T-helper 17 cell (primary cell): ENCODE data around the gene SATB1. TPM values are rescaled to one million over a fixed set of nuclear protein-coding genes. Genes with fewer than 3 reads are reported as not detected.
"Not testable (repeated sequence)": the region's sequence is repeated elsewhere in the genome, so short reads cannot be mapped to it uniquely, and the experiment has no call there.

ENCODE experiments used
- ATAC-seq: fragments of 150-1000 bp; cut with Tn5 transposase; 2 replicates; pipeline ENCODE4 v1.10.0; 2021; ENCODE audit warnings: mild to moderate bottlenecking, moderate library complexity
- DNase-seq, 3 donors: peaks; one replicate each; pipeline versions ENCODE4 v3.0.0 to v3.0.0-alpha.2; 2020 to 2021
- H3K9me3 ChIP-seq: one replicate; pipeline ENCODE4 v1.7.0; 2013; ENCODE audit warnings: low read length, mild to moderate bottlenecking; ENCODE audit not compliant: control insufficient read depth, poor library complexity, severe bottlenecking
- H3K27ac Mint-ChIP-seq: one replicate; pipeline ENCODE4 v1.8.0; 2022; ENCODE audit warnings: mild to moderate bottlenecking, moderate library complexity, mixed read lengths
- H3K27me3 Mint-ChIP-seq: one replicate; pipeline ENCODE4 v1.8.0; 2022; ENCODE audit warnings: mixed read lengths
- H3K36me3 Mint-ChIP-seq: one replicate; pipeline ENCODE4 v1.8.0; 2022; ENCODE audit warnings: low read depth, mixed read lengths
- H3K4me1 Mint-ChIP-seq: one replicate; pipeline ENCODE4 v1.8.0; 2022; ENCODE audit warnings: mild to moderate bottlenecking, mixed read lengths
- H3K4me3 Mint-ChIP-seq: one replicate; pipeline ENCODE4 v1.8.0; 2022; ENCODE audit warnings: mild to moderate bottlenecking, moderate library complexity, mixed read lengths
- total RNA-seq, 4 donors: library from RNA in 2 of 4; stranded (reverse) in 2 of 4; gene quantifications; one replicate each; pipeline ENCODE4 v1.2.3 and lab custom pipeline; 2022 to 2026

Gene SATB1
- total RNA-seq, 2 donors from 2014 or later = 208 TPM

DNA sequence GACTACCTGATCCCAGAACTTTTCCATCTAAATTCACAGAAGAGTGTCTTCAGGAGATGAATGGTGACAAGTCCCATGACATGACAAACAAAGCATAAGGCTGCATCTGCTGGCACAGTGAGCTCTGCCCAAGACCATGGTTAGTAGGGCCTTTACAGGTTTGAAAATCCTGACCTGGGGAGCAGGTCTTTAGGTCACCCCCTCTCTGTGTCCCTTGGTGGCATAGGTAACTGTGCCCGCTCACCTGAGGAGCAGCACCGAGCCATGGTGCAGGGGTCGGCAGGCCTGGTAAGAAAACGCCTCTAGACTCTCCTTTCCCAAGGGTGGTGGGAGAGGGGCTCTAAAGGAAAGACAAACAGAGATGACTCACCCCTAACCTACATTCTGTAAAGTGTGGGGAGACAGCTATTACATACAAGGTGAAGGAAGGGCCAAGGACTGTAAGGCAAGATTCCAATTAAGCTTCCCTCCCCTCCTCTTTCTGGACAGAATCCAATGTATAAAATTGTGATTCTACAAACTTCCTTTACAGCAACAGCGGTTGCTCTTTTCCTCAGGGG lies 74.0 kb downstream of the SATB1 start:
- Mint-ChIP-seq H3K4me3 (no peak overlapping the region), H3K27ac (peak overlapping the region; percentile 73), H3K27me3 (no peaks in the 10 kb centered on the region), H3K4me1 (peaks cover 9% of the 10 kb centered on the region), H3K36me3 (peaks cover 12% of the 10 kb centered on the region)
- DNase-seq (no peak), ATAC-seq (no peak)
- no peaks in the 10 kb centered on the region for H3K9me3 ChIP-seq

DNA sequence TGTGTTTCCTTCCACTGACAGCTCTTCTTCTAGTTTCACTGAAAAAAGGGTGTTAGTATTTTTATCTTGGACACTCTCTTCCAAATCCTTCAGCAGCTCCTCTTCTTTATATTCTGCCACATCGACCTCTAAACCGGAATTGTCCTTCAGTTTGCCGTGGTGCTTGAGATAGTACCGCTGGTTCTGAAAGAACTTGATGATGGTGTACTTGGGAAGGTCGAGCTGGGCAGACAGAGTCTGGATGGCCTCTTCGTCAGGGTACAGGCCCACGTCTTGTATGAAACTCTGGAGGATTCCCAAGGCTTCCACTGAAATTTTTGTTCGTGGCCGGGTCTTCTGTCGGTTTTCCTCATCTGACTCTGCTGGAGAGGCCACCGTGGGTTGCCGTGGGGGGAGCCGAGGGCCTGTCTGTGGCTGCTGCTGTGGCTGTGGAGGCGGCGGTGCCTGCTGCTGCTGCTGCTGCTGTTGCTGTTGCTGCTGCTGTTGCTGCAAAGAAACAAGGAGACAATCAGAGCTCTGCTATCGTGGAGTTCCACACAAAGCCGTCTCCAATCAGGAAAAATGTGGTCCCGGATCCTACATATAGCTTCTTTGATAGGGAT lies 75.8 kb downstream of the SATB1 start:
- Mint-ChIP-seq H3K4me3 (no peak overlapping the region), H3K27ac (peak overlapping the region; percentile 11), H3K27me3 (no peaks in the 10 kb centered on the region), H3K36me3 (peaks cover 12% of the 10 kb centered on the region), H3K4me1 (peaks cover 12% of the 10 kb centered on the region)
- ATAC-seq = no peak
- no peak for DNase-seq
- H3K9me3 ChIP-seq = no peaks in the 10 kb centered on the region

DNA sequence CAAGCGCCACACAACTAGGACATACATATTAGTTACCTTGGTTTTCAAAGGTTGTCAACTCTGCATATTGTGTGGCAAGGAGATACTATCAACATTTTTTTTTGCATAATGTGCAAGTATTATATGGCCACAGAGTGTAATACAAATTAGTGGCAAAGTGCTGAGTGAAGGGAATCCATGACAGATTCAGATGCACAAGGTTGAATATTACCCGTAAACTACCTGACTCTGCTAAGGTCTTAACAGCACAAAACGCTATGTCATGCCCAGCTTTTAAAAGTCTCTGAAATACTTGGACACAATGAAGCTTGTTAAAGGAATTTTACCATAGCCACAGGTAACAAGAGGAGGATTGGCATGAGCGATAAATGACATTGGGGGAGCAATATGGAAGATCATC lies 79.0 kb downstream of the SATB1 start:
- Mint-ChIP-seq H3K27me3 (peaks cover 4% of the 10 kb centered on the region), H3K4me3 (no peak overlapping the region), H3K36me3 (peaks cover 9% of the 10 kb centered on the region), H3K4me1 (peaks cover 8% of the 10 kb centered on the region), H3K27ac (peak overlapping the region; percentile 39)
- DNase-seq (no peak), ATAC-seq (no peak)
- H3K9me3 ChIP-seq = no peaks in the 10 kb centered on the region

DNA sequence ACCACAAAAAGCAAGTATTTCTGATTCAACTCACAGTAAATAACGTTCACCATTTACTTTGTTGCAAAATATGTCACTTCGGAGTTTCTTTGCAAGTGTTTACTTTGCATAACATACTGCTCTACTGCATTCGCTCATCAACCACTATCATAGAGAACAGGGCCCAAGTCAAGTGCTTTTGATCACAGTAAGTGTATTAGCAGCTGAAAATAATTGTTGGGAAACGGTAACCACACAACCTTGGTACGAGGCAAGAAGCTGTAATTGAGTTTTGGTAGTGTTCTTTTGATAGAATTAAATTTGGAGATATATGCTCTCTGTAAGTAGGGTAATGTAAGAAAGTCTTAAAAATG lies 80.1 kb downstream of the SATB1 start:
- H3K27ac Mint-ChIP-seq = no peak overlapping the region
- peaks cover 5% of the 10 kb centered on the region for H3K27me3 Mint-ChIP-seq
- H3K9me3 ChIP-seq = no peaks in the 10 kb centered on the region
- DNase-seq (no peak), ATAC-seq (no peak)
- peaks cover 9% of the 10 kb centered on the region for H3K36me3 Mint-ChIP-seq
- H3K4me1 Mint-ChIP-seq = peaks cover 8% of the 10 kb centered on the region
- H3K4me3 Mint-ChIP-seq = no peak overlapping the region

DNA sequence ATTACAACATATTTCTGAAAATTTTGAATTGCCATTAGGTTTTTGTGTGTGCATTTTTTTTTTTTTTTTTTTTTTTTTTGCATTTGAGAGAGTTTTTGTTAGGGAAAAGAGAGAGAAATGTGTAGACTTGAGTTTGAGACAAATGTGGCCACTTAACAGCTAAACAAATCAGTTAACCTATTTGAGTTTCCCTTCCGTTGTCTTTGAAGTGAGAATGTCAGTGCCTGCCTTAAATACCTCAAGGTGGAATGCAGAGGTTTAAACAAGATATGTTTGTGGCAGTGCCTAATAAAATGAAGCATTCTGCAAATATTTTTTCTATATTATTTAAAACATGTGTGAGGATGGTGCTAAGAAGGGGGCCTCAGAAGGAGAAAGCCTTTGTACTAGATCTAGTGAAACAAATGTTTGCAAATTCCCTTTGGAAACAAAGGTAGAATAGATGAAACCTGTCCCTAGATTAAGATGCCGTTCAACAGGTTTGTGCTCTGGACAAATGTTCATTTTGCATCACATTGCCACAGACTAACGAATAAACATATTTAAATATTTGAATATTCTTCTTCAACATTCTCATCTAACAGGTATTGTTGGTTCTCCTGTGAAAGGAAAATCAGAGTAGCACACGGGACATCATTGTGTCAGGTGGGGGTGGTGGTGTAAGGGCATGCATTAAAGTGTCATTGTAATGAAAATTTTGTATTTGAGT lies 80.7 kb downstream of the SATB1 start:
- peaks cover 8% of the 10 kb centered on the region for H3K4me1 Mint-ChIP-seq
- H3K27ac Mint-ChIP-seq = no peak overlapping the region
- H3K36me3 Mint-ChIP-seq = peaks cover 5% of the 10 kb centered on the region
- H3K9me3 ChIP-seq = no peaks in the 10 kb centered on the region
- H3K27me3 Mint-ChIP-seq = peaks cover 9% of the 10 kb centered on the region
- no peak overlapping the region for H3K4me3 Mint-ChIP-seq
- ATAC-seq (no peak), DNase-seq (no peak)

DNA sequence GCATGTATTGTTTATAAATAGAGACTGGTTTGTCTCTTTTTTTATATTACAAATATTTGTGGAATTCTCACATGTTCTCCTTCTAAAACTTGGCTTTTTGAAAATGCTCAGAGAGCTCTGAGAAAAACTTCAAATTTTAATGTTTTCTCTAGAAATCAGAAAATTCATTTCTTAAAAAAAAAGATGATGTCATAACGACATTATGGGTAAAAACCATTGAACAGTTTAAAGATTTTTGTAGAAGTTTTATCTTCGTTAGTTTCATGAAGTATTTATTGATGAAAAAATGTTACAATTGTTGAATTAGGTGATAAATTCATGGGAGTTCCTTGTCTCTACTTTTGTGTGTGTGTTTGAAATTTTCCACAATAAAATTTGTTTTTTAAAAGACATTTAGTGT lies 81.3 kb downstream of the SATB1 start:
- no peak overlapping the region for H3K4me3 Mint-ChIP-seq
- no peak overlapping the region for H3K27ac Mint-ChIP-seq
- H3K9me3 ChIP-seq = no peaks in the 10 kb centered on the region
- no peaks in the 10 kb centered on the region for H3K36me3 Mint-ChIP-seq
- peaks cover 8% of the 10 kb centered on the region for H3K4me1 Mint-ChIP-seq
- DNase-seq (no peak), ATAC-seq (no peak)
- peaks cover 10% of the 10 kb centered on the region for H3K27me3 Mint-ChIP-seq

DNA sequence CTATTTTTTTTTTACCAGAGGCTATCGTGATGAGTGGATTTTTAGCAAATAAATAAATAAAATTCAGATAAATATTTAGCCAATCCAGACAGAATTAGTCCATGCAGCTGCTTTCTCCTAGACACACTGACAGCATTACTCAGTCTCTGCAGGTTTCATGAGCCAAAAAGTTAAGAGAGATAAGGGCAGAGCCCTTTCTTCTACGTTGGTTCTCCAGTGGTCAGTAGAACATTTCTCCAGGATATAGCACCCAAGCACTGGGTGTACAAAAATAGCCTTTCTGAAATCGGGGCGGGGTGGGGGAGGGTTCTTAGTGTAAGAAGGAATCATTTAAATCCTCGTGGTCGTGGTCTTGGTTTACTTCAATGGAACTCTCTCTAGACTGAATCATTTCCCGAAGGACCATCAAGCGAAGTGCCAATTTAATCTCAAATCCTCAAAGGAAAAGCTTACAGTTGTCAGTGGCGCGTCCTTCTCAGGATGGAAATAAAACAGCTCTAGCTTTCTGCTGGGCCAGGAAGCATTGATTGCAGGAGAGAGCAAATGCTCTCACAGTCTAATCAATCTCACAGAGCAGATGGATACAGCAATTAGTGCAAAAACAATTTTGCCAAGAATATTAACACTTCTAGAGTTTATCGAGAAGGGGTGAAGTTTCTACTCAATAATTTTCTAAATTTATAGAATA lies 86.2 kb downstream of the SATB1 start:
- Mint-ChIP-seq H3K4me1 (no peaks in the 10 kb centered on the region), H3K36me3 (no peaks in the 10 kb centered on the region), H3K27ac (no peak overlapping the region), H3K4me3 (no peak overlapping the region), H3K27me3 (peaks cover 10% of the 10 kb centered on the region)
- DNase-seq (no peak), ATAC-seq (no peak)
- no peaks in the 10 kb centered on the region for H3K9me3 ChIP-seq

DNA sequence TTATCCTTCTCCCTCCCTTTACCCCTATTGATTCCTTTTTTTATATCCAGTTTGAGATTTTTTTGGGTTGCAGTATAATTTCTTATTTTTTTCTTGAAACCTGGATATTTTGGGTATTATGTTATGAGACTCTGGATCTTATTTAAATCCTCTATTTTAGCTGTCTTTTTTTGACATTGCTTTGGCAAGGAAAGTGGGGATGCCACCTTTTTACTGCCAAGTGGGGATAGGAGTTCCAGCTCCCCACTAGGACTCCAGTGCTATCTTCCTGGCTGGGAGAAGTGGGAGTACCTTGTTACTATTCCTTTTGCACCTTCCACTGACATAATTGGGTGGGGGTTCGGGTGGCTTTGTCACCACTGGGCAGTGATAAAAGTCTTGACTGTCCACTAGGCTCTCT lies 87.9 kb downstream of the SATB1 start:
- DNase-seq (no peak), ATAC-seq (no peak)
- no peaks in the 10 kb centered on the region for H3K4me1 Mint-ChIP-seq
- no peak overlapping the region for H3K27ac Mint-ChIP-seq
- H3K4me3 Mint-ChIP-seq = no peak overlapping the region
- no peaks in the 10 kb centered on the region for H3K36me3 Mint-ChIP-seq
- no peaks in the 10 kb centered on the region for H3K9me3 ChIP-seq
- H3K27me3 Mint-ChIP-seq = peaks cover 10% of the 10 kb centered on the region

DNA sequence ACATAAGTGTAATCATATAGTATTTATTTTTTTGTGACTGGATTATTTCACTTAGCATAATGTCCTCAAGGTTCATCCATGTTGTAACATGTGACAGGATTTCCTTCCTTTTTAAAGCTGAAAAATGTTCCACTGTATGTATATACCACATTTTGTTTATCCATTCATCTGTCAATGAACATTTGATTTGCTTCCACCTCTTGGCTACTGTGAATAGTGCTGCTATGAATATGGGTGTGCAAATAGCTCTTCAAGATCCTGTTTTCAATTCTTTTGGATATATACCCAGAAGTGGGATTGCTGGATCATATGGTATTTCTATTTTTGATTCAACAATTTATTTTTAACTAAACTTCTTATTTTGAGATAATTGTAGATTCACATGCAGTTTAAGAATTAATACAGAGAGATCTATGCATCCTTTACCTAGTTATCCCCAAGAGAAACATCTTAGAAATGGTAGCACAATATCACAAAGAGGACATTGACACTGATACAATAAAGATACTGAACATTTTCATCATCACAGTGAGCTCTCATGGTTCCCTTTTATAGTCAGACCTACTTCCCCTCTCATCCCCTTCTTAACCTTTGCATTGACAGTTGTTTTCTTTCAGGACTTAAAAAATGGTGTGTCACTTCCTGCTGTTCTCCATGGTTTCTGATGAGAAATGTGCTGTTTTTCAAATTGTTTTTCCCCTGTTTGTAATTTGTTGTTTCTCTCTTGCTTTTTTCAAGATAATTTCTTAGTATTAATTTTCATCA lies 90.1 kb downstream of the SATB1 start:
- no peaks in the 10 kb centered on the region for H3K9me3 ChIP-seq
- no peak for ATAC-seq
- H3K36me3 Mint-ChIP-seq = peaks cover 2% of the 10 kb centered on the region
- no peak overlapping the region for H3K4me3 Mint-ChIP-seq
- H3K4me1 Mint-ChIP-seq = no peaks in the 10 kb centered on the region
- H3K27ac Mint-ChIP-seq = no peak overlapping the region
- no peak for DNase-seq
- peaks cover 4% of the 10 kb centered on the region for H3K27me3 Mint-ChIP-seq

DNA sequence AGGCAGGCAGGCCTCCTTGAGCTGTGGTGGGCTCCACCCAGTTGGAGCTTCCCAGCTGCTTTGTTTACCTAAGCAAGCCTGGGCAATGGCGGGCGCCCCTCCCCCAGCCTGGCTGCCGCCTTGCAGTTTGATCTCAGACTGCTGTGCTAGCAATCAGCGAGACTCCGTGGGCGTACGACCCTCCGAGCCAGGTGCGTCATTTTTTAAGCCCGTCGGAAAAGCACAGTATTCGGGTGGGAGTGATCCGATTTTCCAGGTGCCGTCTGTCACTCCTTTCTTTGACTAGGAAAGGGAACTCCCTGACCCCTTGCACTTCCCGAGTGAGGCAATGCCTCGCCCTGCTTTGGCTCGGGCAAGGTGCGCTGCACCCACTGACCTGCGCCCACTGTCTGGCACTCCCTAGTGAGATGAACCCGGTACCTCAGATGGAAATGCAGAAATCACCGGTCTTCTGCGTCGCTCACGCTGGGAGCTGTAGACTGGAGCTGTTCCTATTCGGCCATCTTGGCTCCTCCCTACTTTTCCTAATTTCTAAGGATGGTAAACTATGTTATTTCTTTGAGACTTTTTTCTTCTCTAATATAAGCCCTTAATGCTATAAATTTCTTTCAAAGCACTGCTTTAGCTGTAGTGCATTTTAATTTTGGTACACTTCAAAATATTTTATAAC lies 94.2 kb downstream of the SATB1 start:
- H3K4me3 Mint-ChIP-seq, H3K36me3 Mint-ChIP-seq, H3K27ac Mint-ChIP-seq, ATAC-seq, H3K9me3 ChIP-seq, H3K27me3 Mint-ChIP-seq, H3K4me1 Mint-ChIP-seq, DNase-seq: not testable (repeated sequence)

DNA sequence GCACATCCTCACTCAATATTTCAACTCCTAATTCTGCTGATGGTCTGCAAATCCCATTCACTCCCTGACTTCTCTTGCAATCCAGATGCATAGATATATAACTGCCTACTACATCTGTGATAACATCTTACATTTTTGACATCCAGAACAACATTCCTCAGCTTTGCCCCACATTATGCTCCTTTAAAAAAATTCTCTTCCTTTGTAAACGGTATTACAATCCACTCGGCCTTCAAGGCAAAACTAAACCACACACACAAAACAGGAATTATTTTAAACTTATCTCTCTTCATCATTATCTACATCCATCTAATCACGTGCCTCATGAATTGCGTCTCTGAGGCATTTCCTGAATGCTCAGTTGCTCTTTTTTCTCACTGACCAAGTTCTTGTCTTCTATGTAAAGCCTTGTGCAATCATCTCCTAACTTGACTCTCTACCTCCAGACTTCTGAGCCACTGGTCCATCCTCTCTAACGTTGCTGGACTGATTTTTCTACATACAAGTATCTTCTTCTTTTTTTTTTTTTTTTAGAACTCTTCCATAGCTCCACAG lies 117.0 kb downstream of the SATB1 start:
- H3K27me3 Mint-ChIP-seq = no peaks in the 10 kb centered on the region
- no peak overlapping the region for H3K27ac Mint-ChIP-seq
- no peaks in the 10 kb centered on the region for H3K9me3 ChIP-seq
- no peak overlapping the region for H3K4me3 Mint-ChIP-seq
- H3K4me1 Mint-ChIP-seq = no peaks in the 10 kb centered on the region
- H3K36me3 Mint-ChIP-seq = no peaks in the 10 kb centered on the region
- no peak for DNase-seq
- ATAC-seq = no peak

DNA sequence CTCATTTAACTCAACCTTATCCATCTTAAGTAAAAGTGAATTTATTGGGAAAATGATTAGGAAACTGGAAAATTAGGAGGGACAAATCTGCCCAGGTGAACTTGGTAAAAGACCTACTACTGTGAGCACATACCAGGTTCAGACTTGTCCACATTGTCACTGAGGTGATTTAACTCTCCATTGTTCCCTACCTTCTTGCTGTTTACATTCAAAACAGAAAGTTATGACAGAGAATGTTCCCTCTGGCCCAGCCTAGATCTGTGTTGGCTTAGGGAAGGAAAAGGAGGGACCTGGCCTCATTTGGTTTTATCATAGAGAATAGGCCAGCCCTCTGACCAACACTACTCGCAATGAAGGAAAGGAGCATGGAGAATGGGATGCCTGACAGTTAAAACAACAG lies 117.6 kb downstream of the SATB1 start:
- no peak for ATAC-seq

More for the DNA sequence above, 117.6 kb downstream of the SATB1 start:
- Mint-ChIP-seq H3K27ac (no peak overlapping the region), H3K4me3 (no peak overlapping the region), H3K36me3 (no peaks in the 10 kb centered on the region), H3K4me1 (no peaks in the 10 kb centered on the region), H3K27me3 (no peaks in the 10 kb centered on the region)
- no peak for DNase-seq
- H3K9me3 ChIP-seq = no peaks in the 10 kb centered on the region
